NCI-H226 (cell line): ENCODE data around the gene CLDND2.

Experiments used
- DNase-seq: peaks from one replicate; pipeline ENCODE4 v3.0.0-alpha.2; 2015

CLDND2 gene

GRCh38 chr19:51380379-51380778 lies 11.6 kb upstream of the CLDND2 start:
- DNase-seq = no peak

- DNase-seq = no peak
Measured at GRCh38 chr19:51377422-51377821, 8.6 kb upstream of the CLDND2 start.

- no peak for DNase-seq
Measured at GRCh38 chr19:51375504-51376221, 6.9 kb upstream of the CLDND2 start.

- no peak for DNase-seq
Measured at GRCh38 chr19:51372649-51373504, 4.1 kb upstream of the CLDND2 start, which contains the start of gene NKG7. NKG7 (minus strand) TSS chr19:51372654; CDS start chr19:51372535, 119 bp downstream.

- no peak for DNase-seq
Measured at GRCh38 chr19:51372021-51372648, 3.3 kb upstream of the CLDND2 start.

GRCh38 chr19:51371186-51371690 lies 2.4 kb upstream of the CLDND2 start:
- no peak for DNase-seq

GRCh38 chr19:51370230-51370629 lies 1.4 kb upstream of the CLDND2 start:
- DNase-seq = no peak

GRCh38 chr19:51367565-51368365 lies 1.0 kb downstream of the CLDND2 start:
- DNase-seq = peak; percentile 97

- no peak for DNase-seq
Measured at GRCh38 chr19:51367255-51367564, 1.6 kb downstream of the CLDND2 start.

GRCh38 chr19:51366389-51367254 lies 2.2 kb downstream of the CLDND2 start:
- DNase-seq = peak; percentile 99

- DNase-seq = no peak
Measured at GRCh38 chr19:51365965-51366388, 2.8 kb downstream of the CLDND2 start, which contains the start of gene ETFB. ETFB (minus strand) TSS chr19:51366388; CDS start chr19:51366326, 62 bp downstream.

- DNase-seq = no peak
Measured at GRCh38 chr19:51365211-51365964, 3.4 kb downstream of the CLDND2 start.

- no peak for DNase-seq
Measured at GRCh38 chr19:51364200-51365106, 4.3 kb downstream of the CLDND2 start.

- no peak for DNase-seq
Measured at GRCh38 chr19:51361239-51361638, 7.6 kb downstream of the CLDND2 start.

- peak; percentile 82 for DNase-seq
Measured at GRCh38 chr19:51359294-51359693, 9.5 kb downstream of the CLDND2 start.

- DNase-seq = no peak
Measured at GRCh38 chr19:51357952-51358351, 10.9 kb downstream of the CLDND2 start.

GRCh38 chr19:51356159-51356801 lies 12.5 kb downstream of the CLDND2 start:
- DNase-seq = no peak

- DNase-seq = no peak
Measured at GRCh38 chr19:51354742-51355148, 14.1 kb downstream of the CLDND2 start.
